ENCODE results near the gene POLD3. TPM values are rescaled to one million over a fixed set of nuclear protein-coding genes. Genes with fewer than 3 reads are reported as not detected.

The POLD3 gene
- total and polyA plus RNA-seq, 2 of the 8 experiments (the other 6 are each of a cell fraction or from before 2014, with no cell fraction given): 18.1 to 29.3 TPM

- Histone ChIP-seq H2BK15ac (ENCODE audit: low read length) (no peak overlapping the region), H2AK5ac (ENCODE audit: low read depth, low read length) (no peak overlapping the region), H3K27ac (ENCODE audit: low read depth, low read length) (no peak overlapping the region), H3K4me2 (ENCODE audit: insufficient read depth in 1 of 2, low read depth in 2 of 2, low read length in 2 of 2) (no peak overlapping the region), H3K36me3 (ENCODE audit: control insufficient read depth in 2 of 4, insufficient read depth in 4 of 4, low read length in 3 of 4) (no peaks in the 10 kb centered on the region), H3K4me3 (ENCODE audit: extremely low read depth in 1 of 4, insufficient read depth in 2 of 4, low read depth in 3 of 4, low read length in 4 of 4) (no peak overlapping the region), H3K56ac (replicated peaks; ENCODE audit: insufficient read length, low read depth, low read length) (no peak overlapping the region), H3K18ac (ENCODE audit: extremely low read depth, low read length) (no peak overlapping the region), H3K4me1 (replicated peaks in 1 of 4; ENCODE audit: control insufficient read depth in 3 of 4, insufficient read depth in 4 of 4, low read length in 3 of 4) (no peaks in the 10 kb centered on the region), H4K91ac (replicated peaks; ENCODE audit: insufficient read length, low read length) (no peak overlapping the region), H3K27me3 (replicated peaks in 1 of 4; ENCODE audit: control insufficient read depth in 3 of 4, extremely low read depth in 1 of 4, insufficient read depth in 3 of 4, low read length in 3 of 4) (no peaks in the 10 kb centered on the region), H3K9ac (replicated peaks in 1 of 4; ENCODE audit: extremely low read depth in 1 of 4, low read depth in 3 of 4, low read length in 3 of 4) (no peak overlapping the region), H3K23ac (ENCODE audit: insufficient read length) (no peak overlapping the region), H4K8ac (ENCODE audit: extremely low read depth, insufficient read depth, low read length) (no peak overlapping the region), H3K79me2 (ENCODE audit: control insufficient read depth in 1 of 2, insufficient read depth in 2 of 2, low read length in 2 of 2) (no peaks in the 10 kb centered on the region), H3K14ac (ENCODE audit: insufficient read length) (no peak overlapping the region), H2BK120ac (replicated peaks; ENCODE audit: low read depth, low read length) (no peak overlapping the region), H2BK20ac (ENCODE audit: low read length) (no peak overlapping the region), H3K79me1 (ENCODE audit: low read depth, low read length) (no peaks in the 10 kb centered on the region), H4K20me1 (replicated peaks in 1 of 2; ENCODE audit: control insufficient read depth in 1 of 2, insufficient read depth in 2 of 2, low read length in 2 of 2) (no peaks in the 10 kb centered on the region), H3K23me2 (ENCODE audit: low read depth, low read length) (no peaks in the 10 kb centered on the region), H4K5ac (ENCODE audit: insufficient read length, low read depth, low read length) (no peak overlapping the region), H2AFZ (ENCODE audit: low read length) (no peak overlapping the region), H2BK12ac (ENCODE audit: low read depth, low read length) (no peak overlapping the region), H3K4ac (replicated peaks; ENCODE audit: insufficient read length, low read depth, low read length) (no peak overlapping the region), H3K9me3 (ENCODE audit: insufficient read depth in 2 of 2, low read depth in 1 of 2, low read length in 1 of 2) (peaks cover under 1 to 1% of the 10 kb centered on the region in 2 experiments; a peak in 2 of 4 replicates), H2BK5ac (ENCODE audit: low read depth, low read length) (no peak overlapping the region)
- no peak for FAIRE-seq
- no peak for DNase-seq (ENCODE audit: low read depth in 1 of 2, low spot score in 2 of 2)
- ChIA-PET CTCF (ENCODE audit: partially characterized antibody) (interaction anchor here (1.1 to 11.0 kb wide), 8 partner anchors 10 to 311 kb away, joined by 3 to 291 read pairs (median 4); no protein-coding TSS in a partner anchor), POLR2A (ENCODE audit: partially characterized antibody) (interaction anchor here (1.3 kb wide), 1 partner anchor 113 kb away, joined by 3 read pairs; no protein-coding TSS in a partner anchor)
- TF ChIP-seq CTBP2 (IDR thresholded peaks at IDR 0.05; ENCODE audit: borderline replicate concordance, insufficient read depth, insufficient read length, low read length) (no peak), JUN (IDR thresholded peaks at IDR 0.05; ENCODE audit: low read depth, low read length) (no peak), PHF8 (conservative IDR thresholded peaks at IDR 0.05; ENCODE audit: low read depth, low read length) (no peak), NRF1 (IDR thresholded peaks at IDR 0.05; ENCODE audit: low read depth, low read length) (no peak), KDM5A (IDR thresholded peaks at IDR 0.05; ENCODE audit: low read length) (no peak), POU5F1 (IDR thresholded peaks at IDR 0.05; ENCODE audit: low read depth, low read length) (no peak), YY1 (IDR thresholded peaks at IDR 0.05; ENCODE audit: low read depth, low read length) (no peak), RXRA (IDR thresholded peaks at IDR 0.05; ENCODE audit: insufficient read depth, low read depth, low read length) (no peak), POLR2AphosphoS5 (IDR thresholded peaks at IDR 0.05; ENCODE audit: low read depth, low read length) (no peak), SAP30 (IDR thresholded peaks at IDR 0.05; ENCODE audit: insufficient read depth, insufficient replicate concordance, low read length) (no peak), HDAC2 (IDR thresholded peaks at IDR 0.05; ENCODE audit: borderline replicate concordance in 1 of 2, low read depth in 2 of 2, low read length in 2 of 2) (no peak), SUZ12 (IDR thresholded peaks at IDR 0.05; ENCODE audit: low read length) (no peak)
- WGBS, 2 experiments (ENCODE audit: extremely low coverage in 1 of 2, insufficient coverage in 1 of 2, insufficient read length in 1 of 2, insufficient replicate concordance in 2 of 2, low coverage in 1 of 2, low lambda C conversion rate in 2 of 2, missing lambda C conversion rate in 1 of 2): 87% methylated on average over 5 of the region's 5 CpGs; no CpG with 5 or more reads in 1 of the 2 experiments
These were observed 26.0 kb upstream of the POLD3 start for GRCh38 chr11:74566146-74566960.
